CD4-positive, alpha-beta T cell treated with Interleukin-17A for 1 hour (primary cell): Measurements from ENCODE around the gene TSR3.
A peak's percentile ranks its signal among the peaks of the same experiment; 100 is the strongest.
"Not testable (repeated sequence)": the region's sequence is repeated elsewhere in the genome, so short reads cannot be mapped to it uniquely, and the experiment has no call there.

ENCODE experiments used
- DNase-seq: peaks from one replicate; pipeline ENCODE4 v3.0.0-alpha.2; 2020

The TSR3 gene

GRCh38 chr16:1335996-1336395 is 15.7 kb downstream of the TSR3 start:
- no peak for DNase-seq

- no peak for DNase-seq
These were observed 16.3 kb downstream of the TSR3 start for GRCh38 chr16:1335211-1335971.

GRCh38 chr16:1334739-1335138 is 16.9 kb downstream of the TSR3 start:
- DNase-seq, result no peak

- no peak for DNase-seq
These were observed 17.6 kb downstream of the TSR3 start for GRCh38 chr16:1333854-1334700.

- DNase-seq, result peak; percentile 42
These were observed 18.4 kb downstream of the TSR3 start, which contains the start of gene BAIAP3 for GRCh38 chr16:1333149-1333812. BAIAP3 (plus strand) TSS chr16:1333645; CDS start chr16:1338550, 4,905 bp downstream.

- no peak for DNase-seq
These were observed 19.0 kb downstream of the TSR3 start for GRCh38 chr16:1332618-1333148.

GRCh38 chr16:1331712-1332617 is 19.7 kb downstream of the TSR3 start:
- peak; percentile 77 for DNase-seq

- DNase-seq, result no peak
These were observed 20.6 kb downstream of the TSR3 start for GRCh38 chr16:1330931-1331711.

GRCh38 chr16:1330260-1330914 is 21.3 kb downstream of the TSR3 start:
- DNase-seq, result no peak

GRCh38 chr16:1328961-1329360 is 22.7 kb downstream of the TSR3 start:
- not testable (repeated sequence) for DNase-seq

GRCh38 chr16:1328136-1328535 is 23.5 kb downstream of the TSR3 start:
- not testable (repeated sequence) for DNase-seq

- no peak for DNase-seq
These were observed 24.1 kb downstream of the TSR3 start for GRCh38 chr16:1327619-1327947.

- DNase-seq, result no peak
These were observed 24.6 kb downstream of the TSR3 start for GRCh38 chr16:1326946-1327618.

GRCh38 chr16:1326391-1326790 is 25.3 kb downstream of the TSR3 start:
- no peak for DNase-seq

- DNase-seq, result no peak
These were observed 25.9 kb downstream of the TSR3 start for GRCh38 chr16:1325673-1326371.

- no peak for DNase-seq
These were observed 26.4 kb downstream of the TSR3 start for GRCh38 chr16:1325261-1325660.

- DNase-seq, result no peak
These were observed 27.3 kb downstream of the TSR3 start for GRCh38 chr16:1324286-1324826.

- DNase-seq, result no peak
These were observed 28.1 kb downstream of the TSR3 start for GRCh38 chr16:1323296-1324239.
